HG02885 (cell line): ENCODE measurements around the gene NRAP.

Experiments used
- ATAC-seq: cut with Tn5 transposase; IDR thresholded peaks from one replicate; pipeline ENCODE4 v1.9.1; 2021; ENCODE audit warnings: mild to moderate bottlenecking; ENCODE audit not compliant: unreplicated experiment, poor library complexity

NRAP gene

DNA sequence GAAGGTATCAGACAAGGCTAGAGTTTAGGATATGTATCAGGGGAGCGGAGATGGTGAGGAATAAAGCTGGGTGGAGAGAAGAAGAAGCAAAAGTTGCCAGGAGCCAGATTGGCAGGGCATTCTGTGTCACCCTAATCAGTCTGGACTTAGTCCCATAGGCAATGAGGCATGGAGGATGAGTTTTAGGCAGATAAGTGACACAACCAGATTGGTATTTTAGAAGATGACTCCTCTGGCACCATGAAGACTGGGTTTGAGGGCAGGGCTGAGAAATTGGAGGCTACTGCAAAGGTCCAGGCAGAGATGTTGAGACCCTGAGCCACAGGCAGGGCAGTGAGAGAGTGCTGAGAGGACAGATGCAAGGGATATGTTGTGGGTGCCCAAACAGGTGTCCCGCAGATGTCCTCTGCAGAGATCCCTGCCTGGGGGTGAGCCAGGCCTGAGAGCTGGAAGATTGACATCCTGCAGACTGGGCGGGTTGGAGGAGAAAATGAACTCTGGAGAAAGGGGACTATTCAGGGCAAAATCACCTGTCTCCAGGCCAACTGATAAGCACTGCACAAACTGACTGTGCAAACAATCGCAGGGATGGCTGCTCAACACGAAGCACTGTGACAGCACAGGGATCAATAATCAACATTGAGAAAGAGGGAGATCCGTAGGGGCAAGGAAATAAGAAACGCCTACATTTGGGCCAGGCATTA, 122.8 kb downstream of the NRAP start:
- no peak for ATAC-seq

- ATAC-seq: no peak
Observed at GRCh38 chr10:113539789-113540188, 124.1 kb downstream of the NRAP start.
